NCI-H2107 treated with DMSO at 0.1 percent for 48 hours (cell line): ENCODE results near the gene SMARCA1.

Experiments used
- DNase-seq: peaks from one replicate; lab custom pipeline; 2025; ENCODE audit not compliant: unreplicated experiment; lab: John Stamatoyannopoulos, UW

The SMARCA1 gene

GRCh38 chrX:129462707-129463106 is 60.6 kb downstream of the SMARCA1 start:
- DNase-seq = no peak

- DNase-seq = no peak
Measured at GRCh38 chrX:129461801-129462456, 61.4 kb downstream of the SMARCA1 start.

- DNase-seq = no peak
Measured at GRCh38 chrX:129452523-129452922, 70.8 kb downstream of the SMARCA1 start.

DNA sequence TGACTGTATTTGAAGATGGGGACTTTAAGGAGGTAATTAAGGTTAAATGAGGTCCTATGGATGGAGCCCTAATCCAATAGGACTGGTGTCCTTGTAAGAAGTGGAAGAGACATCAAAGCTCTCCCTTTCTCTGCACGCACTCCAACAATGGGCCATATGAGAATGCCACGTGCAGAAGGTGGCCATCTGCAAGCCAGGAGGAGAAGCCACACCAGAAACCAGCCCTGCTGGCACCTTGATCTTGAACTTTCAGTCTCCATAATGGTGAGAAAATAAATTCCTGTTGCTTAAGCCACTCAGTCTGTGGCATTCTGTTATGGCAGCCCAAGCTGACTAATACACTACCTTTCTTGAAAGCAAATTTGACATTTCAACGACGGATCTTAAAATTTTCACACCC is 73.2 kb downstream of the SMARCA1 start:
- DNase-seq = no peak

DNA sequence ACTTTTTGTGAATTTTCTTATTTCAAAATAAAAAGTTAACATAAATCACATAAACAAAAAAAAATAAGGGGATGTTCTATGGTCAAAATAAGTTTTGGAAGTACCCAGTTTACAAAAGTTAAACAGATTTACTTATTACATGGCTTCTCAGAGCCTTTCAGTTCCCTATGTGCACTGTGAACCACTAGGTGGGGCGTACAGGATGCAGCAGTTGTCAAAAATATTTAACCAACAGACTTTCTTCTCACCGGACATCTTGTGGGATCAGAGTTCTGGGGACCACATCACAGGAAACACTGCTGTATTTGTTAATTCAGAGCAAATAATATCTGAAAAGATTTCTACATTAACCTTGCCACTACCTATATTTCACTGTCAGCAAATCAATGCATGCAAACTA is 74.1 kb downstream of the SMARCA1 start:
- DNase-seq = no peak

DNA sequence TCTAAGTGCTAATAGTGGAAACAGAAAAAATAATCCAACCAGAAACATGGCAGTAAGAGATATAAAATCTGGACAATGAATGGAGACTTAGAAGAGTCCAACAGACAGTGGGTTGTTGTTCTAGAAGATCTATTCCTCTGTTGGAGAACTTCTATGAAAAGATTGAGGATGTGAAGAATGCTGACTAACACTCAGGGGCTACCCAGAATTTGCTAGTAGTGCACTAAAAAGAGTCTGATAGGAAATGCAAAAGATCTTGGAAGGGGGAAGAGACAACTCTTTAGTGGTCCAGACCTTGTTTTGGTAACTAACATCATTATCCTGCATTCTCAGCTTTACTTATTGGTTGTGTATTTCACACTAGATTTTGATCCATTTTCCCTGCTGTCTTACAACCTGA is 77.9 kb downstream of the SMARCA1 start:
- no peak for DNase-seq

DNA sequence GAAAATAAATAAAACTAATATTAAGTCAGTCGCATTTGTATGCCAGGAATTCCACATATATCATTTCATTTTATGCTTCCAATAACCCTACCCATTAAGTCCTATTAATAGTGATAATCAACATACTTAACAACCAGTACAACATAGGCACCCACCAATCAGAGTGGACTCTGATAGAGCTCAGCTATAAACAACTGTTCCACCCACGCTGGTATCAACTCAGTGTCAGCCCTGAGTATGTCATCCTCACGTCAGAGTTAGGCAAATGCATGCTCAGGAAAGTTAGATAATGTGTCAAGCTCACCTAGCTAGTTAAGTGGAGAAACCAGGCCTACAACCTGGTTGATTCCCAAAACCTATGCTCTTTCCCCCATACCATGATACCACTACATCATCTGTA is 89.3 kb downstream of the SMARCA1 start:
- DNase-seq = no peak

GRCh38 chrX:129433461-129433860 is 89.8 kb downstream of the SMARCA1 start:
- no peak for DNase-seq

GRCh38 chrX:129427267-129427666 is 96.0 kb downstream of the SMARCA1 start:
- no peak for DNase-seq

GRCh38 chrX:129423191-129423590 is 100.1 kb downstream of the SMARCA1 start:
- DNase-seq = no peak

- DNase-seq = no peak
Measured at GRCh38 chrX:129404670-129405008, 118.7 kb downstream of the SMARCA1 start.

DNA sequence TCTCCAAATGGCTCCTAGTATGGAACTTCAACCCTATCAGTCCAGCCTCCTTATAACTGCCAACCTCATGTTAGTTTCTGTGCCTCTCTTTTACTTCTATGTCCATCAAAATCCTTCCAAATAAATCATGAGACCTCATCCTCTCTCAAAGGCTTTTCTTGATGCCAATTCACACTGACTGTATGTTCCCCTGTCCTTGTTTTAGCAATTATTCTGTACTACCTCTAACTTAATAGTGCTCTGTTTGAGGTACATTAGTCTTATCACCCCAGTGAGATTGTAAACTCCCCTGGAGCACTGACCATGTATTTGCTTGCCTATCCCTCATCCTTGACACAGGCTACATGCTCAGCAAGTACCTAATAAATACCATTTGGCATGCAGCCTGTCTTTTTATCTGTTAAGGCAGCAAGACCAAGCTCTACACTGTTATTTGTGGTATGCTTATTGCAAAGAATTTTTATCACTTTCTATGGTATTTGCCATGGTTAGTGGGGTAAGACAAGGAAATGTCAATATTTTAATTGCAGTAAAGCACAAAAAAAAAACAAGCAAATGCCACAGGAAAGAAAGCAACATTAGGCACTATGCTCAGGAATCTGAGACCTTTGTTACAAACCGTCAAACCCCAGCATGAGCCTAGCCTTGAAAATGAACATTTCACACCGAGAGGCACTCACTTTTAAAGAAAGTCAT is 119.2 kb downstream of the SMARCA1 start:
- DNase-seq = no peak
